IMR-90 (cell line): Measurements from ENCODE around the gene ADGRD1. TPM values are rescaled to one million over a fixed set of nuclear protein-coding genes. Genes with fewer than 3 reads are reported as not detected.

Experiments used
- ATAC-seq: fragments of 200-7000 bp; cut with Tn5 transposase; 2 replicates; pipeline ENCODE4 v1.9.1; 2020; ENCODE audit warnings: low read depth, mild to moderate bottlenecking, moderate library complexity
- BruUV-seq: library from RNA; stranded (reverse); fragments of 400-500 nt; replicated peaks from 2 replicates; lab custom pipeline; 2021; lab: Mats Ljungman, UMichigan
- CTCF ChIA-PET: fragments of 300-600 bp; formaldehyde crosslinking; extraction: SDS; loops from one replicate; lab custom pipeline; 2021; ENCODE audit warnings: antibody characterized with exemption; lab: Yijun Ruan, JAX
- POLR2A ChIA-PET: fragments of 300-600 bp; sonication (Branson Sonifier 250); formaldehyde crosslinking; loops from one replicate; lab custom pipeline; 2022; ENCODE audit warnings: antibody characterized with exemption; ENCODE audit not compliant: unreplicated experiment; lab: Charles Lee
- DNase-seq: peaks from one replicate; pipeline ENCODE4 v3.0.0; 2013
- H2AFZ ChIP-seq: replicated peaks from 2 replicates; pipeline ENCODE3; 2013; ENCODE audit warnings: low read length, mild to moderate bottlenecking; ENCODE audit not compliant: poor library complexity
- H2AK5ac ChIP-seq: 2 replicates; pipeline ENCODE4 v1.6.1; 2013; ENCODE audit warnings: low read depth, low read length, inconsistent platforms
- H2AK9ac ChIP-seq: replicated peaks from 2 replicates; pipeline ENCODE3; 2013; ENCODE audit warnings: mild to moderate bottlenecking, low read depth, low read length, moderate library complexity; ENCODE audit not compliant: poor library complexity
- H2BK120ac ChIP-seq: 2 replicates; pipeline ENCODE4 v1.6.1; 2013; ENCODE audit warnings: low read depth, low read length, inconsistent platforms
- H2BK15ac ChIP-seq: 3 replicates; pipeline ENCODE4 v1.6.1; 2013; ENCODE audit warnings: low read depth, low read length, inconsistent platforms
- H2BK20ac ChIP-seq: 2 replicates; pipeline ENCODE4 v1.6.1; 2013; ENCODE audit warnings: low read depth, mild to moderate bottlenecking, inconsistent platforms, low read length, moderate library complexity
- H2BK5ac ChIP-seq: 2 replicates; pipeline ENCODE4 v1.6.1; 2013; ENCODE audit warnings: mild to moderate bottlenecking, low read depth, low read length, inconsistent platforms; ENCODE audit not compliant: poor library complexity, severe bottlenecking
- H3K14ac ChIP-seq: replicated peaks from 2 replicates; pipeline ENCODE4 v1.6.1; 2013; ENCODE audit warnings: low read depth, low read length, inconsistent platforms
- H3K18ac ChIP-seq: 2 replicates; pipeline ENCODE4 v1.6.1; 2013; ENCODE audit warnings: low read depth, low read length, control low read depth
- H3K23ac ChIP-seq: 2 replicates; pipeline ENCODE4 v1.6.1; 2013; ENCODE audit warnings: low read depth, low read length, inconsistent platforms
- H3K27ac ChIP-seq: 2 replicates; pipeline ENCODE4 v1.5.1; 2013; ENCODE audit warnings: mild to moderate bottlenecking, control low read depth, low read length; ENCODE audit not compliant: insufficient read depth
- H3K27me3 ChIP-seq: 2 replicates; pipeline ENCODE4 v1.6.1; 2013; ENCODE audit warnings: low read length; ENCODE audit not compliant: control insufficient read depth, insufficient read depth
- H3K36me3 ChIP-seq: 2 replicates; pipeline ENCODE4 v1.6.1; 2013; ENCODE audit warnings: low read length, mixed read lengths; ENCODE audit not compliant: control insufficient read depth, insufficient read depth
- H3K4ac ChIP-seq: 2 replicates; pipeline ENCODE4 v1.6.1; 2013; ENCODE audit warnings: low read depth, low read length, inconsistent platforms
- H3K4me1 ChIP-seq: 2 replicates; pipeline ENCODE4 v1.6.1; 2013; ENCODE audit warnings: low read length, mixed read lengths; ENCODE audit not compliant: control insufficient read depth, insufficient read depth
- H3K4me2 ChIP-seq: 2 replicates; pipeline ENCODE4 v1.6.1; 2013; ENCODE audit warnings: low read depth, mild to moderate bottlenecking, control low read depth, low read length, moderate library complexity
- H3K4me3 ChIP-seq: 2 replicates; pipeline ENCODE4 v1.5.1; 2013; ENCODE audit warnings: low read depth, mild to moderate bottlenecking, control low read depth, low read length, moderate library complexity; ENCODE audit not compliant: insufficient read depth
- H3K56ac ChIP-seq: 2 replicates; pipeline ENCODE4 v1.6.1; 2013; ENCODE audit warnings: low read length, inconsistent platforms; ENCODE audit not compliant: insufficient read depth; ENCODE audit errors: extremely low read depth
- H3K79me1 ChIP-seq, 2 experiments: 2 replicates each; pipeline ENCODE4 v1.6.1; 2013; ENCODE audit warnings: low read length in 2 of 2, inconsistent platforms in 1 of 2, low read depth in 1 of 2
- H3K9ac ChIP-seq: 2 replicates; pipeline ENCODE4 v1.6.1; 2013; ENCODE audit warnings: low read depth, low read length, control low read depth
- H3K9me1 ChIP-seq: 2 replicates; pipeline ENCODE4 v1.6.1; 2013; ENCODE audit warnings: low read length, inconsistent platforms; ENCODE audit not compliant: insufficient read depth
- H3K9me3 ChIP-seq: 2 replicates; pipeline ENCODE4 v1.6.1; 2013; ENCODE audit warnings: low read length; ENCODE audit not compliant: control insufficient read depth, insufficient read depth
- H4K20me1 ChIP-seq: 2 replicates; pipeline ENCODE4 v1.6.1; 2013; ENCODE audit warnings: low read length, inconsistent platforms; ENCODE audit not compliant: insufficient read depth
- H4K5ac ChIP-seq: 2 replicates; pipeline ENCODE4 v1.6.1; 2013; ENCODE audit warnings: mild to moderate bottlenecking, low read depth, low read length, control low read depth
- H4K8ac ChIP-seq, 2 experiments: 2 replicates each; pipeline ENCODE4 v1.6.1; 2013; ENCODE audit warnings: low read depth in 2 of 2, low read length in 2 of 2, control low read depth in 1 of 2, inconsistent platforms in 1 of 2
- H4K91ac ChIP-seq: 2 replicates; pipeline ENCODE4 v1.6.1; 2013; ENCODE audit warnings: low read depth, low read length, inconsistent platforms; ENCODE audit not compliant: insufficient read depth
- BHLHE40 ChIP-seq: fragments of 150-350 bp; IDR thresholded peaks from 2 replicates; pipeline ENCODE4 v1.6.1; 2016; ENCODE audit warnings: mild to moderate bottlenecking, low read depth, low read length
- CEBPB ChIP-seq: IDR thresholded peaks from 2 replicates; pipeline ENCODE4 v1.6.1; 2012; ENCODE audit warnings: low read depth, low read length, improper control_type of control experiment
- CHD1 ChIP-seq: IDR thresholded peaks from 2 replicates; pipeline ENCODE4 v1.6.1; 2012; ENCODE audit warnings: low read depth, low read length, improper control_type of control experiment
- CTCF ChIP-seq: conservative IDR thresholded peaks from 2 replicates; pipeline ENCODE4 v1.5.1; 2012; ENCODE audit warnings: mild to moderate bottlenecking, low read depth, low read length, improper control_type of control experiment
- MAFK ChIP-seq: IDR thresholded peaks from 2 replicates; pipeline ENCODE4 v1.6.1; 2012; ENCODE audit warnings: low read depth, low read length, improper control_type of control experiment
- MAZ ChIP-seq: IDR thresholded peaks from 2 replicates; pipeline ENCODE4 v1.6.1; 2012; ENCODE audit warnings: low read depth, mild to moderate bottlenecking, low read length, improper control_type of control experiment, moderate library complexity, borderline replicate concordance
- NFE2L2 ChIP-seq: fragments of 150-350 bp; IDR thresholded peaks from 2 replicates; pipeline ENCODE4 v1.6.1; 2016; ENCODE audit warnings: low read depth, mild to moderate bottlenecking, low read length
- RCOR1 ChIP-seq: IDR thresholded peaks from 2 replicates; pipeline ENCODE4 v1.6.1; 2012; ENCODE audit warnings: mild to moderate bottlenecking, low read length, improper control_type of control experiment; ENCODE audit not compliant: insufficient replicate concordance
- WGBS, 2 experiments: methylation state at CpG; one replicate each; pipeline versions ENCODE4 v1.1.5 to v1.1.7; 2013; ENCODE audit warnings: missing lambda C conversion rate in 2 of 2; ENCODE audit not compliant: insufficient read length in 1 of 2; ENCODE audit errors: extremely low coverage in 2 of 2; 5-methylcytosine and 5-hydroxymethylcytosine counted together
- dilution Hi-C: fragments of 300-500 bp; cut with HindIII; formaldehyde crosslinking; loops from one replicate; pipeline ENCODE4 v1.14.3; 2018; ENCODE audit warnings: low sequenced_read_pairs; ENCODE audit not compliant: unreplicated experiment
- in situ Hi-C: fragments of 300-500 bp; cut with MboI; formaldehyde crosslinking; loops from 3 replicates; pipeline ENCODE4 v1.14.3; 2019; ENCODE audit warnings: low sequenced_read_pairs, inconsistent platforms, mixed read lengths
- intact Hi-C: fragments of 100-400 bp; cut with micrococcal nuclease; formaldehyde crosslinking; loops from 2 replicates; pipeline ENCODE4 v1.10.0; 2022
- polyA plus RNA-seq, 3 experiments: library from polyadenylated mRNA; depleted of rRNA; stranded (reverse); fragments of >200 nt; gene quantifications; 2 replicates each; pipeline ENCODE4 v1.2.3, GENCODE V29; 2012; ENCODE audit warnings: low replicate concordance in 1 of 3
- total RNA-seq: library from RNA; depleted of rRNA; stranded (reverse); fragments of >200 nt; gene quantifications from 2 replicates; pipeline ENCODE4 v1.2.3, GENCODE V29; 2012
- TF ChIP-seq, protein P1 (sequence below): fragments of 150-350 bp; IDR thresholded peaks from 2 replicates; pipeline ENCODE4 v1.6.1; 2017; ENCODE audit warnings: mild to moderate bottlenecking, antibody characterized with exemption, low read length, low read depth

The ADGRD1 gene
- total and polyA plus RNA-seq, 2 of the 4 experiments (the other 2 are of a cell fraction): not detected

DNA sequence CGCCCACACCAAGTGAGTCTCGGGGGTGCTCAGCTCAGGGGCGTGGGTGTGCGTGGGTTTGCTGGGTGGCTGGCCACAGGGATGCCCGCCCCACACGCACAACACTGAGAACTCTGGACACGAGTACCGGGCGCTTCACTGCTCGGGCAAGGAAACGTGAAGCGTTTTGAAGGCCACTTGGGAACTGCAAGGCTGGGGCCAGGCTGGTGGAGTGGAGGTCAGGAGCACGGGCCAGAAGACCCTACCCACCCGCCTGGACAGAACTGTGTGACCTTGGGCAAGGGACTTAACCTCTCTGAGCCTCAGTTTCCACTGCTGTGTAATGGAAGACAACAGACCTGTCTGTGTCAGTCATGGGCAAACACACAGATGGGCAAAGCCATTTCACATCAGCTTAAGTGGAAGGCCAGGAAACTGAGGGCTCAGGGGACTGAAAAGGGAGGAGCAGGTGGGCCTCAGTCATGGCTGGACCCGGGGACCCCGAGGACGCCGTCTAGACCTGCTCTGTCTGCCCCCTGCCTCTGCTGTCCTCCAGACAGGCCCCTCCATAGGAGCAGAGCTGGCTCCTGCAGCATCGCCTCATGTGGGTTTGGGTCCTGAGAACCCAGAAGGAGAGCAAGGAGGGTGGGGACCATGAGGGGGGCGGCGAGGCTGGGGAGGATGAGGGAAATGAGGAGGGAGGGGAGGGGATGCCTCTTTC is 52.5 kb downstream of the ADGRD1 start (continued):
- TF ChIP-seq MAFK: no peak
- no peak for TF ChIP-seq MAZ
- TF ChIP-seq RCOR1: no peak
- no peak for TF ChIP-seq CEBPB
- no peak for TF ChIP-seq CHD1

DNA sequence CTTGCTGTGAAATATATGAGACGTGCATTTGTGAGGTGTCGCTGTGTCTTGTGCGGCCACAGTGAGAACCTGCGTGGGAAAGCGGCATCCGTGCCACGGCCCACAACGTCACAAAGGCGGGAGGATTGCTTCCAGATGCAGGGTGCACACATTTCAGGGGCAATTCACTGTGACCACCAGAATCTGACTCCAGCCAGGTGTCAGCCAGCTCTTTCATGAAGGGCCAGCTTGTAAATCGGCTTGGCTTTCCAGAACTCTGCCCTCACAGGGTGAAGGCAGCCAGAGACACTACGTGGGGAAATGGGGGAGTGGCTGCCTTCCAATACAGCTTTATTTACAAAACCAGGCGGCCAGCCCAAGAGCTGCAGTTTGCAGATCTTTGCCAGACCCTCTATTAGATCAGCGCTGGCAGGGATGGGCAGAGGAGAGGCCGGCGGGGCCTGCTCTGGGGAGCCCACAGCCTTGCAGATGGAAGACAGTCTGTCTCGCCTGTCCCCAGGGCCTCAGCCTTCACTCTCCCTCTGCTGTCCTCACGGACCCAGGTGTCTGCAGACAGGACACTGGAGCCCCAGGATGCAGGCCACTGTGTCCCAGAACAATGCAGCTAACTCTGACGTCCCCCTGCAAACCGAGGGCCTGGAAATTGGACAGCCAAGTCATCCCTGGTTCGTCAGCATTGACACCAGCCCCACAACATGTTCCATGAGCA is 53.5 kb downstream of the ADGRD1 start:
- H3K56ac ChIP-seq: no peak overlapping the region
- H3K9me3 ChIP-seq: peaks cover 38% of the 10 kb centered on the region
- intact Hi-C loops (no loop called here), in situ Hi-C loops (no loop called here), dilution Hi-C loops (no loop called here)
- H4K5ac ChIP-seq: no peak overlapping the region
- H2BK20ac ChIP-seq: no peak overlapping the region
- 14% methylated on average over 11 of the region's 20 CpGs; no CpG with 5 or more reads in 1 of the 2 experiments for WGBS, 2 experiments
- ATAC-seq (no peak), DNase-seq (no peak)
- H3K4me3 ChIP-seq: no peak overlapping the region
- no peak overlapping the region for H3K27ac ChIP-seq
- H2BK5ac ChIP-seq: no peak overlapping the region
- no peak overlapping the region for H2AFZ ChIP-seq
- no peak overlapping the region for H3K4ac ChIP-seq
- no peak overlapping the region for H3K18ac ChIP-seq
- no peak overlapping the region for H4K8ac ChIP-seq
- H3K79me1 ChIP-seq: no peaks in the 10 kb centered on the region
- H4K20me1 ChIP-seq: no peaks in the 10 kb centered on the region
- H3K27me3 ChIP-seq: no peaks in the 10 kb centered on the region
- no peak overlapping the region for H3K23ac ChIP-seq
- no peak overlapping the region for H2BK120ac ChIP-seq
- no peak overlapping the region for H2AK9ac ChIP-seq
- no peak overlapping the region for H3K14ac ChIP-seq
- no peak overlapping the region for H3K9ac ChIP-seq
- H3K4me1 ChIP-seq: no peaks in the 10 kb centered on the region
- no TSS peak for BruUV-seq
- no peak overlapping the region for H2AK5ac ChIP-seq
- H4K91ac ChIP-seq: no peak overlapping the region
- H2BK15ac ChIP-seq: no peak overlapping the region
- H3K36me3 ChIP-seq: no peaks in the 10 kb centered on the region
- H3K4me2 ChIP-seq: no peak overlapping the region
- ChIA-PET CTCF (no interaction called here), POLR2A (no interaction called here)
- no peaks in the 10 kb centered on the region for H3K9me1 ChIP-seq
- no peak for TF ChIP-seq CTCF
- no peak for TF ChIP-seq NFE2L2
- TF ChIP-seq BHLHE40: no peak
- TF ChIP-seq, protein P1, sequence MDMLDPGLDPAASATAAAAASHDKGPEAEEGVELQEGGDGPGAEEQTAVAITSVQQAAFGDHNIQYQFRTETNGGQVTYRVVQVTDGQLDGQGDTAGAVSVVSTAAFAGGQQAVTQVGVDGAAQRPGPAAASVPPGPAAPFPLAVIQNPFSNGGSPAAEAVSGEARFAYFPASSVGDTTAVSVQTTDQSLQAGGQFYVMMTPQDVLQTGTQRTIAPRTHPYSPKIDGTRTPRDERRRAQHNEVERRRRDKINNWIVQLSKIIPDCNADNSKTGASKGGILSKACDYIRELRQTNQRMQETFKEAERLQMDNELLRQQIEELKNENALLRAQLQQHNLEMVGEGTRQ: no peak
- no peak for TF ChIP-seq CHD1
- TF ChIP-seq MAZ: no peak
